ENCODE results near the gene XYLT1.

Gene XYLT1

DNA sequence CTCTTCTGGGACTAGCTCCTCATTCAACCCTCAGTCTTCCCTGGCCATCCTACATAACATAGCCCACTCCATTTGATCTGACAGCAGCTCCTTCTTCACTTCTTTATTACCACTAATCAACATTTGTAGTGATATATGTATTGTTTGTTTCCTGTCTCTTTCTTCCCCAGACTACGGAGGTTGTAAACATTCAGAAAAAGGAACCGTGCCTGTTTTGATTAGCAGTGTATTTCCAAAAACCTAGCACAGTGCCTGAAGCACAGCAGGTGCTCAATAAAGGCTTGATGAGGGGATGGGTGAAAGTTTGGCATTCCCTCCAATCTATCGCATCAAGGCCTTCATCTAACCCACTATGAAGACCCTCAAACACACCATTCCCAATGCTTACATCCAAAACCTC is 150.8 kb downstream of the XYLT1 start:
- Histone ChIP-seq H3K9ac (ENCODE audit: low read length in 2 of 2) (no peak overlapping the region), H3K9me3 (ENCODE audit: control insufficient read depth in 2 of 2, low read length in 2 of 2) (no peaks in the 10 kb centered on the region), H3K4me3 (ENCODE audit: low read length in 2 of 2) (no peak overlapping the region), H3K27ac (ENCODE audit: low read length) (no peak overlapping the region), H3K27me3 (ENCODE audit: control insufficient read depth in 1 of 2, insufficient read depth in 2 of 2, low read length in 2 of 2) (no peaks in the 10 kb centered on the region), H3K4me1 (ENCODE audit: control insufficient read depth, insufficient read depth, low read length) (no peaks in the 10 kb centered on the region), H3K36me3 (ENCODE audit: control insufficient read depth in 2 of 2, insufficient read depth in 2 of 2, low read length in 2 of 2) (no peaks in the 10 kb centered on the region)

DNA sequence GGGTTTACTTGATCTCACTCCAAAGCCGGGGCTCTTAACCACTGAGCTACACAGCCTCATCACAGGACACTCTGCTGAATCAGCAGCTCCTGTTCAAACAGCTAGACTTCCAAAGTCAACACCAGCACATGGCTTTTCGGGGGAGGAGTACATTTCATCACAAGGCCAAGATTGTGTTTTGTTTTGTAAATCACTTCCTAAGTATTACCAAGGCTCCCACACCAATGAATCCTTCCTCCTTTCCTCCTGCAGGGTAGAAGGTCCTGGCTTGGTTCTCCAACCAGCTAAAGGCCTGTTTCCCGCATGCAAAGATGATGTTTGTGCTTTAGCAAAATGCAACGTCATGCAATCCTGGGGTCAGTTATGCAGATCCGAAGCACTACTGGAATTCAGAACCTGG is 152.5 kb downstream of the XYLT1 start:
- peaks cover 13% of the 10 kb centered on the region for H3K4me1 ChIP-seq (ENCODE audit: control insufficient read depth, insufficient read depth, low read length)
- no peaks in the 10 kb centered on the region for H3K27me3 ChIP-seq (ENCODE audit: control insufficient read depth in 1 of 2, insufficient read depth in 2 of 2, low read length in 2 of 2)
- H3K9ac ChIP-seq (ENCODE audit: low read length in 2 of 2), result no peak overlapping the region
- H3K4me3 ChIP-seq (ENCODE audit: low read length in 2 of 2), result no peak overlapping the region
- no peaks in the 10 kb centered on the region for H3K36me3 ChIP-seq (ENCODE audit: control insufficient read depth in 2 of 2, insufficient read depth in 2 of 2, low read length in 2 of 2)
- no peaks in the 10 kb centered on the region for H3K9me3 ChIP-seq (ENCODE audit: control insufficient read depth in 2 of 2, low read length in 2 of 2)
- H3K27ac ChIP-seq (ENCODE audit: low read length), result no peak overlapping the region

DNA sequence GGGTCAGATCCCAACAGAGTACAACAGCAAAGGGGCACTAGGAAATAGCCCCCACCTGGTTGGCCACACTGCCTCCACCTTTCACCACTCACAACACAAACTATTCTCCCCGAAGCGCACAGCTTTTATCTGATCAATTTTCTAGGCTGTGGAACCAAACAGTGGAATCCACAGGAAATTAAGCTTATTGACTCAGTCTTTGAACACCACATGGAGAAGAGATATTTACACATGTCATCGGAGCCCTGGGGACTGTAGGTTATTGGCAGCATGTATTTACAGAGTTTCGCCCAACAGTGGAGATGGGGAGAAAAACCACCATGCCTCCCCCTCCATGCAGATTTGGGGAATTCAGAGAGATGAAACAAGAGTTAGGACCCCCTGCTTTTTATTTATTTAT is 154.8 kb downstream of the XYLT1 start:
- no peak overlapping the region for H3K9ac ChIP-seq (ENCODE audit: low read length in 2 of 2)
- no peaks in the 10 kb centered on the region for H3K36me3 ChIP-seq (ENCODE audit: control insufficient read depth in 2 of 2, insufficient read depth in 2 of 2, low read length in 2 of 2)
- H3K27me3 ChIP-seq (ENCODE audit: control insufficient read depth in 1 of 2, insufficient read depth in 2 of 2, low read length in 2 of 2), result no peaks in the 10 kb centered on the region
- H3K9me3 ChIP-seq (ENCODE audit: control insufficient read depth in 2 of 2, low read length in 2 of 2), result no peaks in the 10 kb centered on the region
- H3K4me1 ChIP-seq (ENCODE audit: control insufficient read depth, insufficient read depth, low read length), result peaks cover 27% of the 10 kb centered on the region
- no peak overlapping the region for H3K4me3 ChIP-seq (ENCODE audit: low read length in 2 of 2)
- no peak overlapping the region for H3K27ac ChIP-seq (ENCODE audit: low read length)

DNA sequence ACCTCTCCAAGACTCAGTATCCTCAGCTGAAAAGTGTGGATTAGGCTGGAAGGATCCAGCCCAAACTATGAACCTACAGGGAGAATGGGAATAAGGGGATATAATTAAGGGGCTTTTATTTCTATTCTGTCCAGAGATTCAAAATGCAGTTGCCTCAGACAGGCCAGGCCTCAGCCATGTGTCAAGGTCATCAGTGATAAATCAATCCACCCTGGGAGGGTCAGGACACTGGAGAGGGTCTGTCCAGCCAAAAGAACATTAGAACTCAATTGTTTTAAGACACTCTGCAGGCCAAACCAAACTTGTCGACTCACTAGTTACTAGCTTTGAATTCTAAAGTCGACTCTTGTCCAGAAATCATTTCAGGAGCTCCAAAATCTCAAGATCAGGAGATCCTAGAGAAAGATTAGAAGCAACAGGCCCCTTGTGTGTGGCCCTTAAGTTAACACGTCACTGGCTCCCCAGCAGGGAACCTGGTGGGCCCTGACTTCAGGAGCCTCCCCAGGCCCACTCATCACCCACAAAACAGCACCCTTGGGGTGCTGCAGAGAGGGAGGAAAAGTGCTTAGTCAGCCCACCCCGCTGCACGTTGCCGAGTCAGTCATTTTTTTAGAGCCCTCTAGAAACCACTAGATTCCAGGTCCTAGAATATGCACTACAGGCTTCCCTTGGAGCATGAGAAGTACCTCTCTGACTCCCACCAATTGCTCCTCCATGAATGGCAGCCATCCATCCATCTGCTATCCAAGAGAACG is 156.8 kb downstream of the XYLT1 start:
- Histone ChIP-seq H3K4me3 (ENCODE audit: low read length in 2 of 2) (no peak overlapping the region), H3K9ac (ENCODE audit: low read length in 2 of 2) (peak overlapping the region; percentile 55 to 58), H3K27me3 (ENCODE audit: control insufficient read depth in 1 of 2, insufficient read depth in 2 of 2, low read length in 2 of 2) (no peaks in the 10 kb centered on the region), H3K36me3 (ENCODE audit: control insufficient read depth in 2 of 2, insufficient read depth in 2 of 2, low read length in 2 of 2) (no peaks in the 10 kb centered on the region), H3K9me3 (ENCODE audit: control insufficient read depth in 2 of 2, low read length in 2 of 2) (no peaks in the 10 kb centered on the region), H3K27ac (ENCODE audit: low read length) (peak overlapping the region; percentile 98), H3K4me1 (ENCODE audit: control insufficient read depth, insufficient read depth, low read length) (peaks cover 30% of the 10 kb centered on the region)

DNA sequence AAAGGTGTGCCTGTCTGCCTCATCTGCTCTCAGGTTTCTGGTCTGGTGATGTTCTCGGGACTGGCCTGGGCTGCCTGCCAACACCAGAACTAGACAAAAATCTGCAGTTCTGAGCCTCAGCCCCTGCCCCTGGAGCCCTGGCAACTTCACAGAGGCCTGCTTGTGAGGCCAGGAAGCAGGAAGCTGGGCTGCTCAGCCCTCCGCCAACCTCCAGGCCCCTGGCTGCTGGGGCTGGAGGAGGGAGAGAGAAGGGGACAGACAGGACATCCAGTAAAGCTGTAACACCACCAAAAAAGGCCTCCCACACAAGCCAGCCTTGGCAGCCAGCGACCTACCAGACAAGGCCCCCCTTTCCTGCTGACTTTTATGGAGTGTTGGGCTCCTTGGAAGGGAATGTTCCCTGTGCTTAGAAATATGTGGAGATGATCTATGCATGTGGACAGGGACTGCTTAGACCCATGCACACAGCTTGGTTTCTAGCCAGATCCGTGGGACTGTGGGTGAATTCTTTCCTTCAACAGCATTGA is 157.6 kb downstream of the XYLT1 start:
- Histone ChIP-seq H3K4me3 (ENCODE audit: low read length in 2 of 2) (peak overlapping the region in 1 of 2 donors; percentile 15), H3K27ac (ENCODE audit: low read length) (peak overlapping the region; percentile 98), H3K27me3 (ENCODE audit: control insufficient read depth in 1 of 2, insufficient read depth in 2 of 2, low read length in 2 of 2) (no peaks in the 10 kb centered on the region), H3K4me1 (ENCODE audit: control insufficient read depth, insufficient read depth, low read length) (peaks cover 30% of the 10 kb centered on the region), H3K9me3 (ENCODE audit: control insufficient read depth in 2 of 2, low read length in 2 of 2) (no peaks in the 10 kb centered on the region), H3K9ac (ENCODE audit: low read length in 2 of 2) (peak overlapping the region; percentile 71 to 79), H3K36me3 (ENCODE audit: control insufficient read depth in 2 of 2, insufficient read depth in 2 of 2, low read length in 2 of 2) (no peaks in the 10 kb centered on the region)

DNA sequence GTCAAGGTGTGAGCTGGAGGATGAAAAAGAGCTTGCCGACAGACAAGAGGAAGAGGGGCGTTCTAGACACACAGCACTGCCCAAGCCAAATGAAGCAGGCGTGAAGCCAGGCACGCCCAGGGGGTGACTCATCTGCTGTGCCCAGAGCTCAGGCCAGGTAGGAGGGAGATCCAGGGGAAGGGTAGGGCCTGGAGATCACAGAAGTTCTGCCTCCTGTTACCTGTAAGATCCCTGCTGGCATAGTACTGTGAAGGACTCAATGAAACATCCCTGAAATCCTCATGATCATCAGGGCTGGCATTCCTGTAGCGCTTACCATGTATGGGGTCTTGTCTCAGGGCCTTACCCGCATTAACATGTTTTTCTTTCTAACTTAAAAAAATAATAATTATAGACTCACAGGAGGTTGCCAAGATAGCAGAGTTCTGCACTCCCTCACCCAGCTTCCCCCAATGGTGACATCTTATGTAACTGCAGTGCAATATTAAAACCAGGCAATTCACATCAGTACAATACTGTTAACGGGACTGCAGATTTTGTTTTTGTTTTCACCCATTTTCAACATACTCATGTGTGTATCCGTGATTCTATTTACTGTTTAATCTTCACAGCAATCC is 158.6 kb downstream of the XYLT1 start:
- Histone ChIP-seq H3K9me3 (ENCODE audit: control insufficient read depth in 2 of 2, low read length in 2 of 2) (no peaks in the 10 kb centered on the region), H3K4me3 (ENCODE audit: low read length in 2 of 2) (peak overlapping the region in 1 of 2 donors; percentile 29), H3K27me3 (ENCODE audit: control insufficient read depth in 1 of 2, insufficient read depth in 2 of 2, low read length in 2 of 2) (no peaks in the 10 kb centered on the region), H3K36me3 (ENCODE audit: control insufficient read depth in 2 of 2, insufficient read depth in 2 of 2, low read length in 2 of 2) (no peaks in the 10 kb centered on the region), H3K27ac (ENCODE audit: low read length) (peak overlapping the region; percentile 98), H3K9ac (ENCODE audit: low read length in 2 of 2) (peak overlapping the region in 1 of 2 donors; percentile 71), H3K4me1 (ENCODE audit: control insufficient read depth, insufficient read depth, low read length) (peaks cover 33% of the 10 kb centered on the region)

DNA sequence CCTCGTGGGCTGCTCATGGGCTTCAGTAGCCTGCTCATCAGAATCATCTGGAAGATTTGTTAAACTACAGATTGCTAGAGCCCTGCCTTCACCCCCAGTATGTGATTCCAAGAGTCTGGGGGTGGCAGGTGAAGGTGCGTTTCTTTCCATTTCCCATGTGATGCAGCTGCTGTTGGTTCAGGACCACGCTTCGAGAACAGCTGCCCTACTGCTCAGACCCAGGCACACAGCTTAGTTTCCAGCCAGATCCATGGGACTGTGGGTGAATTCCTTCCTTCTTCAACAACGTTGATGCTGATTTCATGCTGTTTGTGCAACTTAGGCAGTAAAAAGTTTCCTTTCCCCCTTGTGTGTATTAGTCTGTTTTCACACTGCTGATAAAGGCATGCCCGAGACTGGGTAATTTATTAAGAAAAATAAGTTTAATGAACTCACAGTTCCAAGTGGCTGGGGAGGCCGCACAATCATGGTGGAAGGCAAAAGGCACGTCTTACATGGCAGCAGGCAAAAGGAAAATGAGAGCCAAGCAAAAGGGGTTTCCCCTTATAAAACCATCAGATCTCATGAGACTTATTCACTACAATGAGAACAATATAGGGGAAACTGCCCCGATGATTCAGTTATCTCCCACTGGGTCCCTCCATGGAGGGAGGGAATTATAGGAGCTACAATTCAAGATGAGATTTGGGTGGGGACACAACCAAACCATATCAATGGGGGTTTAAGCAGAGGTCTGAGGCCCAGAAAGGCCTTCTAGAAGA is 159.2 kb downstream of the XYLT1 start:
- Histone ChIP-seq H3K4me3 (ENCODE audit: low read length in 2 of 2) (no peak overlapping the region), H3K27ac (ENCODE audit: low read length) (peak overlapping the region; percentile 98)

DNA sequence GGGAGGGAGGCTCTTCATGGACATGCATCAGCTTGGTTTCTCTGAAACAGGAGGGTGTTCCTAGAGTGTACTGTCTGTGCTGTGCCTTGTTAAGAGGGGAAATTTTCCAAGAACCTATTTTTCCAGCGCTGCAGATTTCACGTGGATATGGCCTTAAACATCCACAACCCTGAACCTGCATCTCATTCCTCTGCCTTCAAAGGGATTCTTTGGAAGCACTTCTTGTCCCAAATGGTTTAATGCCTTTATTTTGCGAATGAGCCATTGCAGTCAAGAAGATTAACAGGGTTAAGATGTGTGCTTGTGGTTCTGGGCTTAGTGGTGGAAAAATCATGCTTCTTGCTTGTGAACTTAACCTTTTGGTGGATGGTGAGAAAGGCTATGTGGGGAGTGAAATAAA is 161.2 kb downstream of the XYLT1 start:
- Histone ChIP-seq H3K36me3 (ENCODE audit: control insufficient read depth in 2 of 2, insufficient read depth in 2 of 2, low read length in 2 of 2) (no peaks in the 10 kb centered on the region), H3K4me1 (ENCODE audit: control insufficient read depth, insufficient read depth, low read length) (peaks cover 45% of the 10 kb centered on the region), H3K27ac (ENCODE audit: low read length) (no peak overlapping the region), H3K9ac (ENCODE audit: low read length in 2 of 2) (no peak overlapping the region), H3K4me3 (ENCODE audit: low read length in 2 of 2) (no peak overlapping the region), H3K27me3 (ENCODE audit: control insufficient read depth in 1 of 2, insufficient read depth in 2 of 2, low read length in 2 of 2) (no peaks in the 10 kb centered on the region), H3K9me3 (ENCODE audit: control insufficient read depth in 2 of 2, low read length in 2 of 2) (no peaks in the 10 kb centered on the region)

More for the DNA sequence above, 159.2 kb downstream of the XYLT1 start:
- Histone ChIP-seq H3K27me3 (ENCODE audit: control insufficient read depth in 1 of 2, insufficient read depth in 2 of 2, low read length in 2 of 2) (no peaks in the 10 kb centered on the region), H3K9me3 (ENCODE audit: control insufficient read depth in 2 of 2, low read length in 2 of 2) (no peaks in the 10 kb centered on the region), H3K9ac (ENCODE audit: low read length in 2 of 2) (peak overlapping the region in 1 of 2 donors; percentile 71), H3K36me3 (ENCODE audit: control insufficient read depth in 2 of 2, insufficient read depth in 2 of 2, low read length in 2 of 2) (no peaks in the 10 kb centered on the region), H3K4me1 (ENCODE audit: control insufficient read depth, insufficient read depth, low read length) (peaks cover 34% of the 10 kb centered on the region)

DNA sequence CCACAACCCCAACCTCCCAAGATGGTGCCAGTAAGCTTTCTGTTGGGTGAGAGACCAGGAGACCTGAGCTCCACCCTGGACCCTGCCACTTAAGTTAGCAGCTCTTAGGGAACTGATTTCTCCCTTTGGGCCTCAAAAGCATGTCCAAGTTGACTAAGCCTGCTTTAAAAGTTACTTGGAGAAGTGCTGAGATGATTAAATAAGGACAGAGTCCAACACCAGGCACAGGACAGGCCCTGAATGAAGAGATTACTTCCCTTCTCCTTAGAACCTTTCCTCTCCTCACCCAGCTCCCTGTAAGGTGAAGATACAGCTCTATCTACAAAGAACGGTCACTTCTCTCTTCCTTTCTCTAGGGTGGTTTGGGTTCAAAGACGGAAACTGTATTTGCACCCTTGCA is 162.6 kb downstream of the XYLT1 start:
- Histone ChIP-seq H3K27me3 (ENCODE audit: control insufficient read depth in 1 of 2, insufficient read depth in 2 of 2, low read length in 2 of 2) (no peaks in the 10 kb centered on the region), H3K4me3 (ENCODE audit: low read length in 2 of 2) (no peak overlapping the region), H3K36me3 (ENCODE audit: control insufficient read depth in 2 of 2, insufficient read depth in 2 of 2, low read length in 2 of 2) (no peaks in the 10 kb centered on the region), H3K9me3 (ENCODE audit: control insufficient read depth in 2 of 2, low read length in 2 of 2) (no peaks in the 10 kb centered on the region), H3K9ac (ENCODE audit: low read length in 2 of 2) (no peak overlapping the region), H3K27ac (ENCODE audit: low read length) (no peak overlapping the region), H3K4me1 (ENCODE audit: control insufficient read depth, insufficient read depth, low read length) (peaks cover 42% of the 10 kb centered on the region)

DNA sequence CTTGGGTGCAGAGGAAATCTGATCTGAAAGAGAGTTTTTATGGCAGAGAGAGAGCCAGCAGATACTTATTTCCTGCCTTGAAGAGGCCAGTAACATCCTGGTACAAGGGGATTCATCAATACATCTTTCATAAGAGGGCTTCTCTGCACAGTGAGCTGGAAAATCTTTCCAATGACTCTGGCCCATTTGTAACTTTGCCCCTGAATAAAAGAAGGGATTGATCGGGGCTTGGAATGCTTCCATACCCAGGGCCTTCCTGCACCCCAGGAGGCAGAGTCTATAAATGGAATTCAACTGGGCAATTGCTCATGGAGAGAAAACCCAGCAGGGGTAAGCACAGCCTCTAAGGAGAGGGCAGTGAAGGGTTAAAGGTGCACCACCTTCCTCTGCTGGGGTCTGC is 163.3 kb downstream of the XYLT1 start:
- no peaks in the 10 kb centered on the region for H3K9me3 ChIP-seq (ENCODE audit: control insufficient read depth in 2 of 2, low read length in 2 of 2)
- no peaks in the 10 kb centered on the region for H3K27me3 ChIP-seq (ENCODE audit: control insufficient read depth in 1 of 2, insufficient read depth in 2 of 2, low read length in 2 of 2)
- no peak overlapping the region for H3K27ac ChIP-seq (ENCODE audit: low read length)
- H3K4me1 ChIP-seq (ENCODE audit: control insufficient read depth, insufficient read depth, low read length), result peaks cover 40% of the 10 kb centered on the region
- no peaks in the 10 kb centered on the region for H3K36me3 ChIP-seq (ENCODE audit: control insufficient read depth in 2 of 2, insufficient read depth in 2 of 2, low read length in 2 of 2)
- H3K9ac ChIP-seq (ENCODE audit: low read length in 2 of 2), result no peak overlapping the region
- H3K4me3 ChIP-seq (ENCODE audit: low read length in 2 of 2), result no peak overlapping the region

Data from stomach smooth muscle (tissue), 2 donors.